ENCODE measurements around the gene NDUFS1. TPM values are rescaled to one million over a fixed set of nuclear protein-coding genes. Genes with fewer than 3 reads are reported as not detected.
A peak's percentile ranks its signal among the peaks of the same experiment; 100 is the strongest.
"Not testable (repeated sequence)": the region's sequence is repeated elsewhere in the genome, so short reads cannot be mapped to it uniquely, and the experiment has no call there.

Gene NDUFS1
- total RNA-seq, 1 donor from 2014 or later = 94.4 TPM

GRCh38 chr2:206105038-206105437 is 54.2 kb downstream of the NDUFS1 start:
- no peak for DNase-seq (ENCODE audit: low spot score)

GRCh38 chr2:206098872-206099271 is 60.4 kb downstream of the NDUFS1 start:
- DNase-seq (ENCODE audit: low spot score) = not testable (repeated sequence)

GRCh38 chr2:206098471-206098870 is 60.8 kb downstream of the NDUFS1 start:
- no peak for DNase-seq (ENCODE audit: low spot score)

- DNase-seq (ENCODE audit: low spot score) = no peak
Measured at GRCh38 chr2:206096876-206097275, 62.4 kb downstream of the NDUFS1 start.

- DNase-seq (ENCODE audit: low spot score) = no peak
Measured at GRCh38 chr2:206095536-206096332, 63.5 kb downstream of the NDUFS1 start.

- no peak for DNase-seq (ENCODE audit: low spot score)
Measured at GRCh38 chr2:206092297-206092696, 66.9 kb downstream of the NDUFS1 start.

- DNase-seq (ENCODE audit: low spot score) = no peak
Measured at GRCh38 chr2:206088248-206088647, 71.0 kb downstream of the NDUFS1 start.

- no peak for DNase-seq (ENCODE audit: low spot score)
Measured at GRCh38 chr2:206086716-206087350, 72.4 kb downstream of the NDUFS1 start.

- peak; percentile 78 for DNase-seq (ENCODE audit: low spot score)
Measured at GRCh38 chr2:206085742-206086445, 73.3 kb downstream of the NDUFS1 start, which contains the start of gene INO80D. Gene INO80D (minus strand): TSS chr2:206086174. CDS start chr2:206063016, 23,158 bp downstream.

- peak; percentile 59 for DNase-seq (ENCODE audit: low spot score)
Measured at GRCh38 chr2:206084870-206085741, 74.1 kb downstream of the NDUFS1 start.

GRCh38 chr2:206084439-206084869 is 74.8 kb downstream of the NDUFS1 start:
- DNase-seq (ENCODE audit: low spot score) = peak; percentile 77

- no peak for DNase-seq (ENCODE audit: low spot score)
Measured at GRCh38 chr2:206083602-206084438, 75.4 kb downstream of the NDUFS1 start.

GRCh38 chr2:206082298-206082843 is 76.9 kb downstream of the NDUFS1 start:
- no peak for DNase-seq (ENCODE audit: low spot score)

GRCh38 chr2:206080927-206081326 is 78.3 kb downstream of the NDUFS1 start:
- no peak for DNase-seq (ENCODE audit: low spot score)

GRCh38 chr2:206079699-206080465 is 79.4 kb downstream of the NDUFS1 start:
- no peak for DNase-seq (ENCODE audit: low spot score)

- not testable (repeated sequence) for DNase-seq (ENCODE audit: low spot score)
Measured at GRCh38 chr2:206077879-206078278, 81.4 kb downstream of the NDUFS1 start.

GRCh38 chr2:206075113-206075512 is 84.1 kb downstream of the NDUFS1 start:
- no peak for DNase-seq (ENCODE audit: low spot score)

- DNase-seq (ENCODE audit: low spot score) = no peak
Measured at GRCh38 chr2:206071807-206072206, 87.4 kb downstream of the NDUFS1 start.

- no peak for DNase-seq (ENCODE audit: low spot score)
Measured at GRCh38 chr2:206069417-206069816, 89.8 kb downstream of the NDUFS1 start.

Measured in ureter (tissue), 1 donor.